Activated naive CD4-positive, alpha-beta T cell treated with anti-CD3 and anti-CD28 coated beads for 36 hours (primary cell): ENCODE results near the gene DUSP8. TPM values are rescaled to one million over a fixed set of nuclear protein-coding genes. Genes with fewer than 3 reads are reported as not detected.
"Not testable (repeated sequence)": the region's sequence is repeated elsewhere in the genome, so short reads cannot be mapped to it uniquely, and the experiment has no call there.

Experiments
- CTCF ChIA-PET: fragments of 350-600 bp; sonication (Branson Sonifier 250); formaldehyde crosslinking; loops from one replicate; lab custom pipeline; 2021; ENCODE audit warnings: antibody characterized with exemption; lab: Charles Lee
- DNase-seq: peaks from one replicate; pipeline ENCODE4 v3.0.0-alpha.2; 2020
- H3K27ac Mint-ChIP-seq: one replicate; pipeline ENCODE4 v1.8.0; 2021; ENCODE audit warnings: mild to moderate bottlenecking, mixed read lengths
- H3K27me3 Mint-ChIP-seq: one replicate; pipeline ENCODE4 v1.8.0; 2021; ENCODE audit warnings: low read depth, mixed read lengths
- H3K36me3 Mint-ChIP-seq: one replicate; pipeline ENCODE4 v1.8.0; 2021; ENCODE audit warnings: low read depth, mixed read lengths
- H3K4me1 Mint-ChIP-seq: one replicate; pipeline ENCODE4 v1.8.0; 2021; ENCODE audit warnings: low read depth, mixed read lengths
- H3K4me3 Mint-ChIP-seq: one replicate; pipeline ENCODE4 v1.8.0; 2021; ENCODE audit warnings: mild to moderate bottlenecking, moderate library complexity, mixed read lengths
- H3K9me3 Mint-ChIP-seq: one replicate; pipeline ENCODE4 v1.8.0; 2021; ENCODE audit warnings: mixed read lengths
- intact Hi-C: fragments of 100-400 bp; cut with micrococcal nuclease; formaldehyde crosslinking; loops from one replicate; pipeline ENCODE4 v1.15.1; 2023
- total RNA-seq, 2 experiments: library from RNA; stranded (reverse); gene quantifications; one replicate each; pipeline ENCODE4 v1.2.3, GENCODE V29; 2021

DUSP8 gene
- total RNA-seq, 2 experiments from 2014 or later = 2.9 to 3.0 TPM

- intact Hi-C loops = loop anchor here (10.0 kb wide), 2 partner anchors 208 to 398 kb away; partner anchors contain the start of gene TOLLIP
- peaks cover 62% of the 10 kb centered on the region for H3K4me1 Mint-ChIP-seq
- H3K36me3 Mint-ChIP-seq = not testable (repeated sequence)
Observed at GRCh38 chr11:1512531-1513258, 59.4 kb downstream of the DUSP8 start.

DNA sequence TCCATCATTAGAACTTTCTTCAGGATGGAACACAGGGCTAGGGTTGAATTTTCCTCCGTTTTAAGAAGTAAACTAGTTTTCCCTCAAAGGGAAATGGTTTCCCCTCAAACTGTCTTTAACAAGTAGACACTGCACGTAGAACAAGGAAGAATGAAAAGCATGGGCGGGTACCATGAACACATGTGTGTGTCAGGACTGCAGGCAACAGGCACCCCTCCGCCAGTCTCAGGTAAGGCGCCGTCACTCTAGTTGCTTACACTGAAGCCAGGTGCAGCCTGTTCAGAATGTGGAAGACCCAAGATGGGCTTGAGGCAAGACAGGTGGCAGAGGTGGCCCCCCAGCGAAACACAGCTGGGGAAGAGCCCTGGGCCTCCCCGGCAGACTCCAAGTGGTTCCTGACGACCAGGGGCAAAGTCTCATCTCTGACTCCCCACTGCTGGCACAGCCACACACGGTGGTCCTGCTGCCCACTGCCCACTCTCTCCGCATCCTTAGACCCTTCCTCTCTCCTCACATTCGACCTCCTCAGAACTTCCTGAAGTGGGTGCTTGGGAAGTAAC is 60.1 kb downstream of the DUSP8 start:
- Mint-ChIP-seq H3K4me1 (peaks cover 59% of the 10 kb centered on the region), H3K36me3 (no peaks in the 10 kb centered on the region), H3K27ac (no peak overlapping the region), H3K9me3 (no peaks in the 10 kb centered on the region), H3K4me3 (no peak overlapping the region), H3K27me3 (no peaks in the 10 kb centered on the region)
- DNase-seq = no peak
- intact Hi-C loops = loop anchor here (10.0 kb wide), 2 partner anchors 207 to 397 kb away; partner anchors contain the start of gene TOLLIP
- CTCF ChIA-PET = interaction anchor here (0.8 kb wide), 1 partner anchor 63 kb away, joined by 3 read pairs; no protein-coding TSS in a partner anchor

More at GRCh38 chr11:1512531-1513258, 59.4 kb downstream of the DUSP8 start:
- DNase-seq, CTCF ChIA-PET, H3K4me3 Mint-ChIP-seq, H3K27me3 Mint-ChIP-seq, H3K9me3 Mint-ChIP-seq, H3K27ac Mint-ChIP-seq: not testable (repeated sequence)

- no peak overlapping the region for H3K27ac Mint-ChIP-seq
- H3K4me3 Mint-ChIP-seq = no peak overlapping the region
- peaks cover 48% of the 10 kb centered on the region for H3K4me1 Mint-ChIP-seq
- no peaks in the 10 kb centered on the region for H3K27me3 Mint-ChIP-seq
- DNase-seq = no peak
- intact Hi-C loops = loop anchor here (10.0 kb wide), 2 partner anchors 206 to 396 kb away; partner anchors contain the start of gene TOLLIP
- H3K36me3 Mint-ChIP-seq = no peaks in the 10 kb centered on the region
- H3K9me3 Mint-ChIP-seq = no peaks in the 10 kb centered on the region
- CTCF ChIA-PET = interaction anchor here (0.6 kb wide), 1 partner anchor 85 kb away, joined by 3 read pairs; no protein-coding TSS in a partner anchor
Observed at GRCh38 chr11:1510928-1511327, 61.1 kb downstream of the DUSP8 start.

DNA sequence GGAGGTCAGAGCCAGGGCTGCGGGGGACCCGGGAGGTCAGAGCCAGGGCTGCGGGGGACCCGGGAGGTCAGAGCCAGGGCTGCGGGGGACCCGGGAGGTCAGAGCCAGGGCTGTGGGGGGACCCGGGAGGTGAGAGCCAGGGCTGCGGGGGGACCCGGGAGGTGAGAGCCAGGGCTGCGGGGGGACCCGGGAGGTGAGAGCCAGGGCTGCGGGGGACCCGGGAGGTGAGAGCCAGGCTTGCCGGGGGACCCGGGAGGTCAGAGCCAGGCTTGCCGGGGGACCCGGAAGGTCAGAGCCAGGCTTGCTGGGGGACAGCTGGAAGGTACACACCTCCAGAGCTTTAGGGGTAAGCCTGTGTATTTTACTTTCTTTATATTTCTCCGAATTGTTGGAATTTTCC is 61.7 kb downstream of the DUSP8 start:
- not testable (repeated sequence) for DNase-seq

DNA sequence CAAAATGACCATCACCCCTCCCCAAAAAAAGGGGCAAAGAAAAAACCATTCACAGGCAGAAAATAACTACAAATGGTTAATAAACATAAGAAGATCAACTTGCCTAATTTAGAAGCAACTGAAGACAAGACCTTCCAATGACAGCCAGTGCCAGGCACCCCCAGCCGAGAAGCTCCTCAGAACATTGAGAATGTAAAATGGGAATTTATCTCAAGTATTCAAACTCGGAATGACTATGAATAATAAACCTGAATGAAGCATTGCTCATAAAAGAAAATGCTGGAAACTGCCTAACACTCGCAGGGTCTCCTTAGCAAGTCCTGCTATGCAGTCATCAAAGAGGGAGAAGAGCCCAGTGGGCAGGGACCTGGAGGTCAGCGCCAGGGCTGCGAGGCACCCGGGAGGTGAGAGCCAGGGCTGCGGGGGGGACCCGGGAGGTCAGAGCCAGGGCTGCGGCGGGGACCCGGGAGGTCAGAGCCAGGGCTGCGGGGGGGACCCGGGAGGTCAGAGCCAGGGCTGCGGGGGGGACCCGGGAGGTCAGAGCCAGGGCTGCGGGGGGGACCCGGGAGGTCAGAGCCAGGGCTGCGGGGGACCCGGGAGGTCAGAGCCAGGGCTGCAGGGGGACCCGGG is 62.3 kb downstream of the DUSP8 start:
- intact Hi-C loops = loop anchor here (10.0 kb wide), 2 partner anchors 205 to 395 kb away; partner anchors contain the start of gene TOLLIP
- H3K9me3 Mint-ChIP-seq = no peaks in the 10 kb centered on the region
- no peaks in the 10 kb centered on the region for H3K36me3 Mint-ChIP-seq
- no peak overlapping the region for H3K27ac Mint-ChIP-seq
- no peak overlapping the region for H3K4me3 Mint-ChIP-seq
- no peak for DNase-seq
- H3K27me3 Mint-ChIP-seq = no peaks in the 10 kb centered on the region
- CTCF ChIA-PET = no interaction called here
- peaks cover 38% of the 10 kb centered on the region for H3K4me1 Mint-ChIP-seq

More for the DNA sequence above, 61.7 kb downstream of the DUSP8 start:
- H3K9me3 Mint-ChIP-seq, H3K36me3 Mint-ChIP-seq, H3K27me3 Mint-ChIP-seq, H3K4me3 Mint-ChIP-seq, CTCF ChIA-PET, H3K27ac Mint-ChIP-seq: not testable (repeated sequence)
- peaks cover 43% of the 10 kb centered on the region for H3K4me1 Mint-ChIP-seq
- intact Hi-C loops = loop anchor here (10.0 kb wide), 2 partner anchors 206 to 396 kb away; partner anchors contain the start of gene TOLLIP

DNA sequence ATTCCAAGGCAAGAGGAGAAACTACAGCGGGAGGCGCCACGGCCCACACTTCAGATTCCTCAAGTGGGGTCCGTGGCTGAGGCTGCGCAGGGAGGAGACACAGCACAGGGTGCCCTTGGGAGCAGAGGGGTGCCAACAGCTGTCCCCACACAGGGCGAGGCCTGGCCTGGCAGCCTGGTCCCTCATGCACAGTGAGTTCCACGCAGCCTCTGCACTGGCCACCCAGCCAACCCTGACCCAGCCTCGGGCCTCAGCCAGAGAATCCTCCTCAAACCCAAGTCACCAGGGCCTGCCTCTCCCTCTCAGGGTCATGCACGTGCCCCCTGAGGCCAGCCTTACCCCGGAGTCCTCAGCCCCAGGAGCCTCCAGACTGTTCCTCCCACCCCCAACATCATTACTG is 63.1 kb downstream of the DUSP8 start:
- CTCF ChIA-PET = interaction anchor here (1.3 kb wide), 1 partner anchor 66 kb away, joined by 3 read pairs; no protein-coding TSS in a partner anchor
- H3K4me1 Mint-ChIP-seq = peaks cover 33% of the 10 kb centered on the region
- H3K27ac Mint-ChIP-seq = no peak overlapping the region
- no peak for DNase-seq
- H3K4me3 Mint-ChIP-seq = no peak overlapping the region
- no peaks in the 10 kb centered on the region for H3K27me3 Mint-ChIP-seq
- no peaks in the 10 kb centered on the region for H3K9me3 Mint-ChIP-seq
- intact Hi-C loops = no loop called here
- no peaks in the 10 kb centered on the region for H3K36me3 Mint-ChIP-seq

GRCh38 chr11:1508491-1508891 is 63.6 kb downstream of the DUSP8 start:
- CTCF ChIA-PET = interaction anchor here (1.3 kb wide), 1 partner anchor 66 kb away, joined by 3 read pairs; no protein-coding TSS in a partner anchor
- intact Hi-C loops = no loop called here
- H3K4me1 Mint-ChIP-seq = peaks cover 31% of the 10 kb centered on the region
- no peaks in the 10 kb centered on the region for H3K27me3 Mint-ChIP-seq
- H3K9me3 Mint-ChIP-seq = no peaks in the 10 kb centered on the region
- no peak overlapping the region for H3K4me3 Mint-ChIP-seq
- DNase-seq = no peak
- H3K27ac Mint-ChIP-seq = no peak overlapping the region
- H3K36me3 Mint-ChIP-seq = no peaks in the 10 kb centered on the region

GRCh38 chr11:1507381-1508140 is 64.5 kb downstream of the DUSP8 start:
- CTCF ChIA-PET = interaction anchor here (0.5 to 1.3 kb wide), 2 partner anchors 67 to 1370 kb away, joined by 3 read pairs; no protein-coding TSS in a partner anchor
- no peaks in the 10 kb centered on the region for H3K36me3 Mint-ChIP-seq
- intact Hi-C loops = no loop called here

GRCh38 chr11:1506981-1507380 is 65.1 kb downstream of the DUSP8 start:
- peaks cover 23% of the 10 kb centered on the region for H3K4me1 Mint-ChIP-seq
- intact Hi-C loops = no loop called here
- no peak overlapping the region for H3K4me3 Mint-ChIP-seq
- H3K27me3 Mint-ChIP-seq = no peaks in the 10 kb centered on the region
- no peaks in the 10 kb centered on the region for H3K36me3 Mint-ChIP-seq
- DNase-seq = no peak
- no peaks in the 10 kb centered on the region for H3K9me3 Mint-ChIP-seq
- H3K27ac Mint-ChIP-seq = no peak overlapping the region
- CTCF ChIA-PET = no interaction called here

More at GRCh38 chr11:1507381-1508140, 64.5 kb downstream of the DUSP8 start:
- Mint-ChIP-seq H3K4me3 (no peak overlapping the region), H3K4me1 (peaks cover 27% of the 10 kb centered on the region), H3K9me3 (no peaks in the 10 kb centered on the region), H3K27me3 (no peaks in the 10 kb centered on the region), H3K27ac (no peak overlapping the region)
- DNase-seq = no peak

DNA sequence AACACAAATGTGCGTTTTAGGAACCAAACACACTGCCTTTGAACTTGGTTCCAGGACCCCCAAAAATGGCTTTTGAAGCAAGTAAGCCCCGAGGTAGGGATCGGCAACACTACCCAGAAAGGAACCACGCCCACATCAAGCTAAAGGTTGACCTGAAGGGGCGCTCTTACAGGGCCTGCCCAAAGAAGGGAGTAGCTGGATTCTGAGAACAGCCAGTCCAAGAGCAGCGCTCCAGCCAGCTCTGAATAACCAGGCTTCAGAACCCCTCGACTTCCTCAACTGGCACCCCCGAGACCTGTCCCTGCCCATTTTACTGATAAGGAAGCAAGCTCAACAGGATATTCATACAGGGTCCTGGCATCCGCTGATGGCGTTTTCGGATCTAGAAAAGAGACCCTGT is 66.6 kb downstream of the DUSP8 start:
- Mint-ChIP-seq H3K9me3 (no peaks in the 10 kb centered on the region), H3K4me3 (no peak overlapping the region), H3K4me1 (peaks cover 18% of the 10 kb centered on the region), H3K36me3 (peaks cover 4% of the 10 kb centered on the region), H3K27ac (no peak overlapping the region), H3K27me3 (no peaks in the 10 kb centered on the region)
- intact Hi-C loops = no loop called here
- CTCF ChIA-PET = no interaction called here
- DNase-seq = no peak

- Mint-ChIP-seq H3K27me3 (no peaks in the 10 kb centered on the region), H3K9me3 (no peaks in the 10 kb centered on the region), H3K4me1 (peaks cover 18% of the 10 kb centered on the region), H3K36me3 (peaks cover 4% of the 10 kb centered on the region), H3K27ac (no peak overlapping the region), H3K4me3 (no peak overlapping the region)
- CTCF ChIA-PET = no interaction called here
- no peak for DNase-seq
- intact Hi-C loops = no loop called here
Observed at GRCh38 chr11:1504581-1505290, 67.3 kb downstream of the DUSP8 start.
